GM21367 (cell line): Measurements from ENCODE around the gene USHBP1.

ENCODE experiments used
- ATAC-seq: cut with Tn5 transposase; IDR thresholded peaks from one replicate; pipeline ENCODE4 v1.9.1; 2021; ENCODE audit not compliant: unreplicated experiment

Gene USHBP1

DNA sequence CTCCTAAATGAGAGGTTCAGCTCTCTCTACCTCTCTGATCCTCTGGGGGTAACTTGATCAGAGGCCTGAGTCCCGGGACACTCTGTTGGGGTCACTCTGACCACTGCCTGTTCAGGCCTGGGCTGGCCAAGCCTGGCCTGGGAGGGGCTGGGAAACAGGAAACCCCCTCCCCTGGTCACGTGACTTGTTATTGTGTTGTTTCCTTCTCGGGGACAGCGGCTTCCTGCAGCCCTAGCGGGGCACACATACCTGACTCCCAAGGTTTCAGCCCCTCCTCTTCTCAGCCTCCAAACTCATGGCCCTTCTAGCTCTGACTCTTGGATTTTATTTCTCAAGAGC lies at the start of gene USHBP1:
Gene USHBP1 (minus strand): TSS at position 105 of the 339 bp plus-strand sequence. CDS start 446 bp downstream, outside the sequence.
- ATAC-seq, result no peak

- ATAC-seq, result no peak
Measured at GRCh38 chr19:17314007-17314593, 49.6 kb upstream of the USHBP1 start.

- no peak for ATAC-seq
Measured at GRCh38 chr19:17312189-17313113, 47.9 kb upstream of the USHBP1 start.

DNA sequence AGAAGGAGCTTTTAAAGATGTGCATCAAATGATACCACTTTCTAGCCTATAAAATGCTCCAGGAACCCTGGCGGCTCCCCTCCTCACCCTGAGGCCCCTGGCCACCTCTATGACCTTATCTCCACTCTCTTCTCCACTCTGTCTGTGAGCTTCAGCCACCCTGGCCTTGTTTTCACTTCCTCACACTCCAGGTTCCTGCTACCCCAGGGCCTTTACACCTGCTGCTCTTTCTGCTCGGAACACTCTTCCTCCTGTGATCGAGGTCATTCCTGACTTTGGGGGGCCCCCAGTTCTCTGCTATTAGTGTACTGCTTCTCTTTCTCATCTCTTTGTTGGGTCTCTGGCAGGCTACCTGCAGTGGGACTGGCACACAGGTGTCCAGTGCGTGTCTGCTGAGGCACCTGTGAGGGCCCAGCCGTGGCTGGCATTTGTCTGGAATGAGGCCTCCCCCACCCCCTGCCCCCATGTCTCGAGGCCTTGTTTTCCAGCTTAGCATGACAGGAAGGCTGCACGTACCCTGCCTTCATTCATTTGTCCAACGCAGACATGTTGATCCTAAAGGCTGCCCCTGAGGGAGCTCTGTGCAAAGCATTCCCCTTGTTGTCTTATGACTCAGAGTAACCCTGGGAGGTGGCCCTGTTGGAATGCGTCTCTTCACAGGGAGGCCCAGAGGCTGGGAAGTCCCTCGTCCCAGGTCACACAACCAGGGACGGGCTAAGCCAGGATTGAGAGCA lies 47.1 kb upstream of the USHBP1 start:
- ATAC-seq, result no peak

GRCh38 chr19:17309965-17310461 lies 45.5 kb upstream of the USHBP1 start:
- ATAC-seq, result no peak

DNA sequence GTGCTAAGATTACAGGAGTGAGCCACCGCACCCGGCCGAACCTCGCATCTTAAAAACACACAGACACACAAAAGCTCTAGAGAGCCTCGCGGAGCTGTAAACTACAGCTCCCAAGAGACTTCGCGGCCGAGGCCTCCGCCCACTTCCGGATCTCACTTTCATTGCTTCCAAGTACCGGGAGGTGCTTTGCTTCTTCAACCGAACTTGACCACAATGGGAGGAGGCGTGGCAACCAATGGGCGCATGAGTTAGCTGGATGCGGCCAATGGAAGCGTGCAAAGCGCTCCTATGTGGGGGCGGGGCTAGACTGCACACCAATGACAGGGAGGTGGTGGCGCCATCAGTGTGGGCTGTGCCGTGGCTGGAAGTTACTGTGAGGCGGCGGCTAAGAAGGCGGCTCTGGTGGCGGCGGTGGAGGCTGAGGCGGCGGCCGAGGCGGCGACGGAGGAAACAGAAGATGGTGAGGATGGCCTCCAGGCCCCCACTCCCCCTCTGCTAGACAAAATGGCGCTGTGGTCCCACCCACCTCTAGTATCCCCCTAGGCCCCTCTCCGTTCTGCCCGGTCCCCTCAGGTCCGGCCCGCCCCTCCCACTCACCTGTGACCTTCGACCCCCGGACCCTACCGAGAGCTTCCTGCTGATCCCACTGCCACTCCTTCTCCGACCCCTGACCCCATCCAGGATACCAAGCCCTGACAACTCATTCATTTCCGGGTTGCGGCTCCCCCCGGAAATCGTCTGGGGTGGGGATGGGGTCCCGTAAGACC lies 44.8 kb upstream of the USHBP1 start, which contains the start of gene DDA1:
Gene DDA1 (plus strand): TSS at position 366 of the 767 bp plus-strand sequence. CDS start 92 bp downstream, at position 458.
- peak; percentile 38 for ATAC-seq

DNA sequence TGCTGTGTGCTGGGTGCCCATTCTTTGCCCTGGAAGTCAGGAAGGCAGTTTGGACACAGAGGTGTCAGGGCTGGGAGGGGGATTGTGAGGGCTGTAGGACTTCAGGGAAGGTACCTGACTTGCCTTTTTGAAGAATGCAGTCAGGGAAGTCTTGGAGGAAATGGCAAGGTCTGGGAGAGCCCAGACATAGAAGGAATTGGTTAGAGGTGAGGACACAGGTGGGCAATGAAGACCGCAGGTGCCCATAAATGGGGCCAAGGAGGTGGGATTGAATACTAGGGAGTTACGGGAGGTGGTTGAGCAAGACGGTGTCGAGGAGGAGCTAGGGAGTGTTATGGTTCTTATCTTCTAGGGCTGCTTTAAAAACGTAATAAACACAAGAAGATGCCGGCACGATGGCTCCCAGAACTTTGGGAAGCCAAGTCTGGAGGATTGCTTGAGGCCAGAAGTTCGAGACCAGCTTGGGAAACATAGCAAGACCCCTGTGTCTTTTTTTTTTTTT lies 43.4 kb upstream of the USHBP1 start:
- no peak for ATAC-seq

DNA sequence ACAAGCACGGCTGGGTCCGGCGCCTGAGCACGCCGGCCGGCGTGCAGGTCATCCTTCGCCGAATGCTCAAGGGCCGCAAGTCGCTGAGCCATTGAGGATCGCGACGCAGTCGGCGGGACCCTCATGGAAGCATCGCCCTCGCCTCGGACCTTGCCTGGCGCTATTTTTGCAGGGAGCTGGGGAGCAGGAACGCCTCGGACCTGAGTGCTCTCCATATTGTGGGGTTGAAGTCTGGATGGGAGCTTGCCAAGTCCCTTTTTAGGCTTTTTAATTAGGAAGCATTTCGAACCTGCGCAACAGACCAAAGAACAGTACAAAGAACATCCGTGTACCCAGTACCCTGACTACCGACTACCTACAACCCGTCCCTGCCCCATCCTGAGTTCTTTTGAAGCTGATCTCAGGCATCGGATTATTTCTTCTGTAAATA lies 41.8 kb upstream of the USHBP1 start:
- no peak for ATAC-seq

DNA sequence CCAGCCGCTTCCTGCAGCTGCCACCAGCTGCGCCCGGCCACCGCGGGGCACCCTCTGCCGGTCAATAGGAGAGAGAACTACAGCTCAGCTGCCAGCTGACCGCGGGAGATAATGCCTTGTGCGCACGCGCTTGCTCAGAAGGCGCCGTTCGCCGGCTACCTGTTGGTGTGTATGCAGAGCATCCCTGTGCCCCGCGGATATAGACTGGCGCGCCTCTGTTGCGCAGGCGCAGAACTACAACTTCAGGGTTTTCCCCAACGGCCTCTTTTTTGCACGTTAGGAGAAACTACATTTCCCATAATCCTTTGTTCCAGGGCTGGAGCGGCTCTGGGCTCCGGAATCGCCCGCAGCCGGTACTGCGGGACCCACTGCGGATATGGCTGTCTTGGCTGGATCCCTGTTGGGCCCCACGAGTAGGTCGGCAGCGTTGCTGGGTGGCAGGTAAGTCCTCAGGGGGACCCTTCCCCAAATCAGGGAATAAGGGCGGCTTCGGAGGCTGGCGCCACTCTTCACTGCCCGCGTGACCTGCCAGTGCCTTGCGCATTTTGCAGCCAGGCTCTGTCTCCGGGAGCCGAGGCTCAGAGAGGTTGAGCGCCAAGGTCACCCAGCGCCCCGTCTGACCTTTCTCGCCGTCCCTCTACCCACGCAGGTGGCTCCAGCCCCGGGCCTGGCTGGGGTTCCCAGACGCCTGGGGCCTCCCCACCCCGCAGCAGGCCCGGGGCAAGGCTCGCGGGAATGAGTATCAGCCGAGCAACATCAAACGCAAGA lies 41.2 kb upstream of the USHBP1 start, which contains the start of gene MRPL34:
Gene MRPL34 (plus strand): TSS at position 356 of the 768 bp plus-strand sequence. CDS start 21 bp downstream, at position 377.
- ATAC-seq, result peak; percentile 51

- ATAC-seq, result no peak
Measured at GRCh38 chr19:17305216-17305516, 40.6 kb upstream of the USHBP1 start.

DNA sequence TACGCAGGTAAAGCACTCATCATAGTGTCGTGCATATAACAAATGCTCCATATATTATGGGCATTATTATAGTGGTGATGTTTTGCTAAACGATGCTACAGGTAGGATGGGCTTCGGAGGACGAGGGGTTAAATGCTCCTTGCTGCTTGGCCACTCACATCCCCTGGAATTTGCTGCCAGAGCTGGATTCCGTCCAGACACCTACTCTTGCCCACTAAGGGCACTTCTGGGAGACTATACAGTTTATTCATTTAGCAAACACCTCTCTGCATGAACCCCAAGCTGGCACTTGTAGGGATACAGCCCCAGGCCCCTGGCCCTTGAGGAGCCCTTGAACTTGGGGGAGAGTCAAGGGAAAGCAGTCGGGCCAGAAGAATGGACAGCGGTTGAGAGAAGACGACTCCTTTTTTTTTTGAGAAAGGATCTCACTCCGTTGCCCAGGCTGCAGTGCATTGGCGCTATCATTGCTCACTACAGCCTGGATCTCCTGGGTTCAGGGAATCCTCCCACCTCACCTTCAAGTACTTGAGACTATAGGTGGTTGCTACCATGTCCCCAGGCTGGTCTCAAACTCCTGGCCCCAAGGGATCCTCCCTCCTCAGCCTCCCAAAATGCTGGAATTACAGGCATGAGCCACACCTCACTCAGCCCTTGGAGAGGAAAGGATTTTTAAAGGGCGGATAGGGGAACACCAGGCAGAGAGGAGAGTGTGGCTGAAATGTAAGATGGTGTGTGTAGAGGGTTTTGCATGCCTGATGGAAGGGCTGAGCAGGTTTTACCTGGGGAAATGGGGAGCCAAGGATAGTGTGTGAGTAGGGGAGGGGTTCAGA lies 40.1 kb upstream of the USHBP1 start:
- ATAC-seq, result no peak

DNA sequence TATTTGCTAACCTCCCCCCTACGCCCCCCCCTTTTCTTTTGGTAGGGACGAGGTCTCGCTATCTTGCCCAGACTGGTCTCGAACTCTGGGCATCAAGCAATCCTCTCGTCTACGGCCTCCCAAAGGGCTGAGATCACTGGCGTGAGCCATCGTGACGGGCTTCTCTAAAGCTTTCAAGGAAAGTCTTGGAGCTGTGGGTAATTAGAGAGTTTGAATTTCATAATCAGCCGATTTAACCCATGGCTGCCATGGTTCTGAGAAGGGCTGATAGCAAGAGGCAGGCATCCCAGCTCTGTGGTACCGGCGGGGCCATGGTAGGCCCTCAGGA lies 39.4 kb upstream of the USHBP1 start:
- no peak for ATAC-seq

- peak; percentile 46 for ATAC-seq
Measured at GRCh38 chr19:17303167-17303939, 38.8 kb upstream of the USHBP1 start, which contains the start of gene ABHD8. ABHD8 (minus strand) TSS chr19:17303425; CDS start chr19:17301616, 1,809 bp downstream.

GRCh38 chr19:17302391-17303166 lies 38.0 kb upstream of the USHBP1 start:
- no peak for ATAC-seq

GRCh38 chr19:17300992-17301619 lies 36.6 kb upstream of the USHBP1 start:
- no peak for ATAC-seq

DNA sequence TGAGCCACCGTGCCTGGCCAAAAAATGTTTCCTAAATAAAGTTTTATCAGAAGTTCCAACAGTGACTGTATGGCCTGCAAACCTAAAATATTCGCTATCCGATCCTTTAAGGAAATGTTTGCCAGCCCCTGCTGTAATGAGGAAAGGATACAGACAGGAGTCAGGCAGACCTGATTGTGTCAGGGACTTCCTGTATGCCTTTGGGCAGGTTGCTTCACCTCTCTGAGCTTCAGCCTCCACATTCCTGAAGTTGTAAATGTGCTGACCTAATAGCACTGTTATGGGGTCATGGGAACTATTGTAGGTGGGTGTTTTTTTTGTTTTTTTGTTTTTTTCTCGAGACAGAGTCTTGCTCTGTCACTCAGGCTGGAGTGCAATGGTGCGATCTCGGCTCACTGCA lies 32.4 kb upstream of the USHBP1 start:
- ATAC-seq, result no peak

- ATAC-seq, result no peak
Measured at GRCh38 chr19:17296273-17296672, 31.7 kb upstream of the USHBP1 start.
